ENCODE data around the gene ANXA5.

- no peak for TF ChIP-seq CTCF (IDR thresholded peaks at IDR 0.05; ENCODE audit: insufficient read depth, low read length)
- TF ChIP-seq GABPA (IDR thresholded peaks at IDR 0.05; ENCODE audit: low read depth) = no peak
- no peak for TF ChIP-seq POLR2AphosphoS5 (IDR thresholded peaks at IDR 0.05; ENCODE audit: low read depth)
- no peak for TF ChIP-seq REST (IDR thresholded peaks at IDR 0.05; ENCODE audit: insufficient replicate concordance, low read depth)
- TF ChIP-seq SPI1 (IDR thresholded peaks at IDR 0.05; ENCODE audit: borderline replicate concordance, low read depth) = no peak
Observed at GRCh38 chr4:121724671-121725070, 27.9 kb upstream of the ANXA5 start.
